GM18868 (cell line): Measurements from ENCODE around the gene PTGER2.

Experiments used
- ATAC-seq: cut with Tn5 transposase; IDR thresholded peaks from one replicate; pipeline ENCODE4 v1.9.1; 2021; ENCODE audit warnings: mild to moderate bottlenecking, moderate library complexity; ENCODE audit not compliant: unreplicated experiment

PTGER2 gene

GRCh38 chr14:52365071-52365470, 51.0 kb downstream of the PTGER2 start:
- no peak for ATAC-seq

- ATAC-seq, result no peak
Observed at GRCh38 chr14:52366796-52367315, 52.7 kb downstream of the PTGER2 start.

GRCh38 chr14:52369305-52369801, 55.2 kb downstream of the PTGER2 start:
- no peak for ATAC-seq

GRCh38 chr14:52370406-52370935, 56.4 kb downstream of the PTGER2 start:
- ATAC-seq, result no peak

- ATAC-seq, result no peak
Observed at GRCh38 chr14:52377940-52378339, 63.8 kb downstream of the PTGER2 start.
